Left lobe of liver (tissue), 2 donors: ENCODE results near the gene NMUR1. TPM values are rescaled to one million over a fixed set of nuclear protein-coding genes. Genes with fewer than 3 reads are reported as not detected.

Experiments used
- ATAC-seq: fragments of 200-7000 bp; cut with Tn5 transposase; one replicate; pipeline ENCODE4 v1.9.1; 2020; ENCODE audit warnings: mild to moderate bottlenecking, moderate library complexity
- DNase-seq: peaks from one replicate; pipeline ENCODE4 v3.0.0-alpha.2; 2020; ENCODE audit warnings: low spot score
- total RNA-seq: library from RNA; stranded (reverse); gene quantifications from one replicate; pipeline ENCODE4 v1.2.1, GENCODE V29; 2021
- donor health status: DM: no; HTN: no; CAD: no; lungs with moderate emphysema.
- donor health status: DM: no; HTN: yes; CAD: no.

NMUR1 gene
- total RNA-seq, 1 donor from 2014 or later, result 0.30 TPM

DNA sequence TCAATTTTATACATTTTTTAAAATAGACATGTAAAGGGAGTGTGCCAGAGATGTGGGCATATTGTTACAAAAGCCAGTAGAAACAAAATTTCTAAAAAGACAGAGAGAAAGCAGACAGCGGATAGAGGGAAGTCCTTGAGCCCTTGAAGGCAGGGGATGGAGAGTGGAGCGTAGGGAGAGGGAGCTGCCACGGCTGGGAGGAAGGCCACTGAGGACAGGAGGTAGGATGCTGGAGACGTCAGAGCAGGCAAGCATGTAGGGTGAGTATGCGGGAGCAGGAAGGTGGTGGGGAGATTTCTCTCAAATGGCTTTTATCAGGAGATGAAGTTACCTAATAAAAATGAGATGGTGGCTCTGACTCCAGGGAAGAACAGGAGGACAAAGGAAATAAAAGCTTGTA, 41.9 kb downstream of the NMUR1 start:
- ATAC-seq, result no peak
- no peak for DNase-seq

DNA sequence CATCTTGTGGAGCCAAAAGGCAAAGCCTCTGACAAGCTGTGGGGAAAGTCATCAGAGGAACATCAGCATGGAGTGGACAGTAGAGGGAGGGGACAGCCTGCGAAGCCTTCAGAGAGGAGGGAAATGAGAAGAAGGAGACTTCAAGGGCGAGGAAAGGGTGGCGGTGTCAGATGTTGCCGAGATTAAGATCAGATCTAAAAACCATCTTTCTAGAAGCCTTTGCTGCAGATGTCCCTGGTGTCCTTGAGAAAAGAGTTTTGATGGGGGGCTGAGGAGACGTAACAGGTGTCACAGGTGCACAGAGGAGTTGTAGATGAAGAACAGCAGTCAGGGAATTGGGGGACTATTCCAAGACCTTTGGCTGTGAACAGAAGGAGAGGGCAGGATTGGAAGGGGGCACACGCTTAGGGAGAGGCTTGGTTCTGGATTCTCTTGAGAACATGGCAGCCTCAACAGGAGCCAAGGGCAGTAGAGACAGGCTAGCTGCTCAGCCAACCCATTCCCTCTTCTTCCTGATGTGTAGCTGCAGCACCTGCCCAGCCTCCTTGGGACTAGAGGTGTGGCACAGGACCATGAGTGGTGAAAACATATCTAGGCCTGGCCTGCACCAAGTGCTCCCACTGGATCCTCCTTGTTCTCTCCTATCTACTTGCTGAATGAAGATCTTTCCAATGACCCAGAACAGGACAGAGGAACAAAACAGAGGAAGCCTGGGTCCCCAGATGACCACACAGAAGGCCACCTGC, 43.2 kb downstream of the NMUR1 start:
- ATAC-seq (no peak), DNase-seq (no peak)

DNA sequence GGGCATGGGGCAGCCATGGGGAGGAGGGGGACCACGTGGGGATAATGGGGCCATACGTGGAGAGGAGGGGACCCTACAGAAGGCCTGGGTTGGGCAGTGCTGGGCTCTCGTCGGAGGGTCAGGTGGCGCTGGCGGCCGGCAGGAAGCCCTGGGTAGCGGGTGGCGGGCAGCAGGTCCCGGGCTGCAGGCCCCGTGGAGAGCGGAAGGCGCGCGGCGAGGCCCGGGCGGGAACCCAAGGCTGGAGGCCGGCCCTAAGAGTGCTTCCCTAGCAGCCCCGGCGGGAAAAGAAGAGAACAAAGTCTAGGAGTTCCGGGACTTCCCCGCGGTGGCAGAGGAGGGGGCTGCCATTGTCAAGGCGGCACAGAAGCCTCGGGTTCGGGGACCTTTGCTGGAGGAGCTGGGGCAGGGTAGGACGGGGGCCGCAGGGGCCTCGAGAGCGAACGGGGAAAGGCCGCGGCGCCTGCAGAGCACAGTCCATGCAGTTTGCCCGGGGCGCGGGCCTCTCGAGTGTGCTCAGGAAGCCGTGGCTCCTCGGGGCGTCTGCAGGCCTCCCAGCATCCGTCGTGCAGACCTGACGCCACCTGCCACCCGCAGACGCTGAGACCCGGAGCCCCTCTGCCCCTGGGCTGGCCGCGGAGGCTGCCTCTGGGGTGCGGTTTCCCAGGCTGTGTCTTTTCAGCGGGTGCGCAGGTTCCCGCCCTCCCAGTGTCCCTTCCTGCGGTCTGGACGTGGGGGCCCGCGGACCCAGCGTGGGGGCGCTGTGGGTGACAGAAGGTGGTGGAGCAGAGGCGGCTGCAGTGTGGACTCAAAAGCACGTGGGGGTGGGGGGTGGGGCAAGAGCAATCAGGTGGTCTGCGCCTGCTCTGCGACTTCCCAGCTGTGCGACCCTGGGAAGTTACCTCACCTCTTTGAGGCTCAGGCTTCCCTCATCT, 46.6 kb downstream of the NMUR1 start:
- peak; percentile 65 for ATAC-seq
- DNase-seq, result peak; percentile 56

DNA sequence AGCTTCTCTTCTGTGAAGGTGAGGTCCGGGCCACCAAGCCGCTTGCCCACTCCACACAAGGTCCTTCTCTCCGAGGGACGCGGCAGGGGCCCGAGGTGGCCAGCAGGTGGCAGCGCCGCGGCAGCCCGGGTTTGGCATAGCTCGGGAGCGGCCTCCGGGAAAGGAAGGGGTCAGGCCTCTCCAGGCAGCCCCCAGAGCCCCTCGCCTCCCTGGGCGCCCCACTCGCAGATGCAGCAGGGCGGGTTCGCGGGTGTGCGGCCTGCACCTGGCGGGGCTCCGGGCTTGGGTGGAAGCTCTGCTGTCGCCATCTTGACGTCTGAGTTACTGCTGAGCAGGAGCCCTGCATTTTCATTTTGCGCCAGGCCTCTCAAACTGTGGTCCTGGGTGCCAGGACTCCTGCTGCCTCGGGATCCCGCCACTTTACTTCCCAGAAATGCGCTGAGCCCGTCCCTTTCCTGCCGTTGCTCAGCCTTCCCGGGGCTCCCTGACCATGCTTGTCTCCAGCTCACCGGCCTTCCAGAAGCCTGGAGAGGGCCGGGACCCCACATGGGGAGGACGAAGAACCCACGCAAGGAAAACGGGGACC, 47.3 kb downstream of the NMUR1 start:
- ATAC-seq (peak; percentile 95), DNase-seq (peak; percentile 79)

DNA sequence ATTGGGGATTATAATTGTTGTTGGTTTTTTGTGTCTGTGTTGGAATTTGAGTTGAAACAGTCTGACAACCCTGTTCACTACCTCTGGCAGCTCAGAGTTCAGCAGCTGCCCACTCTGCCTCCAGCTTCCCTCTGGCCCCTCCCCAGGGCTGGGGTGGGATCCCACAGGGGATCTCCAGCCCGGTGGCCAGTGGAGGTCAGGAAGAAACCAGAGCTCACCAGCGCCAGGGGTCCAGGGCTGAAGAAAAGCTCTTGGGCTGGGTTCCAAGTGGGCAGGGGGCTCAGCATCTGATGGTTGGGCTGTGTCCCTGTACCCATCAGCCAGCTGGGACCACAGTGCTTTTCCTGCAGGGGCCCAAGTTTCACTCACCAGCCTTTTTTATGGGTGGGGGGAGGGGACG, 49.5 kb downstream of the NMUR1 start:
- no peak for DNase-seq
- ATAC-seq, result no peak

DNA sequence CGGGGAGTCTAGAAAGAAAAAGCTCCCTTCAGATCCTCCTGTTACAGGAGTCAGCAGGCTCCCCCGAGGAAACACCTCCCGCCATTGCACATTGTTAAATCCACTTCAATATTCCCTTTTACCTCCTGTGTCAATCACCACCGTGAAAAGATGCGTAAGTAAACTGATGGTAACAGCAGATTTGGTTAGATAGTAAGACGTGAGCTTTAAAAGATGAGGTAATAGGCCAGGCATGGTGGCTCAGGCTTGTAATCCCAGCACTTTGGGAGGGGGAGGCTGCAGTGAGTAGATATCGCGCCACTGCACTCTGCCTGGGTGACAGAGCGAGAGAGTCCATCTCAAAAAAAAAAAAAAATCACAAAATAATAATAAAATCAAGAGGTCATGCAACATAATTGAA, 50.8 kb downstream of the NMUR1 start:
- no peak for ATAC-seq
- DNase-seq, result no peak

DNA sequence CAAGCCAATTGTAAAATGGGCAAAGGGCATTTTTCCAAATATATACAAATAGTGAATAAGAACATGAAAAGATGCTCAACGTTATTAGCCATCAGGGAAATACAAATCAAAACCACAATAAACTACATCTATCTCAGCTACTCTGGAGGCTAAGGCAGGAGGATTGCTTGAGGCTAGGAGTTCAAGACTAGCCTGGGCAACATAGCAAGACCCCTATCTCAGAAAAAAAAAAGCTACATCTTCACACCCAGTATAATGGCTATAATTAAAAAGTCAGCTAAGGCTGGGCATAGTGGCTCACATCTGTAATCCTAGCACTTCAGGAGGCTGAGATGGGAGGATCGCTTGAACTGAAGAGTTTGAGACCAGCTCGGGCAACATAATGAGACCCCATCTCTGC, 53.3 kb downstream of the NMUR1 start:
- DNase-seq (no peak), ATAC-seq (no peak)

DNA sequence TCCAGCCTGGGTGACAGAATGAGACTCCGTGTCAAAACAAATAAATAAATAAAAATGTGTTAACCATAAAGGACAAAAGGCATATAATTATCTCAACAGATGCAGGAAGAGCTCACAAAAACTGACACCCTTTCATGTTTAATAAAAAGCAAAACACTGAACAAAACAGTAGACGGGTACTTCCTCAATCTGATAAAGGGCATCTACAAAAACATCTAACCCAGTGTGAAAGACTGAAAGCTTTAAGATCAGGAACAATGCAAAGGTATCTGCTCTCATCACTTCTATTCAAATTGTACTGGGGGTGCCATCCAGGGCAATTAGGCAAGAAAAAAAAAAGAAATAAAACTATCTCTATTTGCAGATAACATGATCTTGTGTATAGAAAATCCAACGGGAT, 54.3 kb downstream of the NMUR1 start:
- no peak for ATAC-seq
- no peak for DNase-seq

Other genes starting within 250 kb of the NMUR1 start
- gene B3GNT7, start 134.7 kb downstream of the NMUR1 start, total RNA-seq, result 1.6 TPM
- gene NCL, start 66.0 kb downstream of the NMUR1 start, total RNA-seq, result 126 TPM
- not detected for gene TEX44, start 62.4 kb upstream of the NMUR1 start, total RNA-seq
- gene PTMA, start 178.1 kb upstream of the NMUR1 start, total RNA-seq, result 213 TPM